Right lobe of liver (tissue), 6 donors: ENCODE data around the gene RIMBP2. TPM values are rescaled to one million over a fixed set of nuclear protein-coding genes. Genes with fewer than 3 reads are reported as not detected.

Experiments
- ATAC-seq, 4 donors: fragments of 200-7000 bp; cut with Tn5 transposase; one replicate each; pipeline ENCODE4 v1.9.1; 2020; ENCODE audit warnings: mild to moderate bottlenecking in 4 of 4, moderate library complexity in 4 of 4
- DNase-seq, 3 donors: peaks; one replicate each; pipeline ENCODE4 v3.0.0-alpha.2; 2020
- H3K27ac ChIP-seq, 3 donors: fragments of 200-600 bp; one replicate each; pipeline ENCODE4 v1.8.0; 2022
- H3K27me3 ChIP-seq, 2 donors: fragments of 200-600 bp; one replicate each; pipeline ENCODE4 v1.8.0; 2022
- H3K36me3 ChIP-seq, 4 donors: fragments of 200-600 bp; sonication (generic) in 1 of 4; one replicate each; pipeline versions ENCODE4 v1.5.1 to v1.8.0; 2017 to 2022; ENCODE audit warnings: control low read depth in 1 of 4
- H3K4me1 ChIP-seq, 4 donors: fragments of 200-600 bp; sonication (generic) in 1 of 4; one replicate each; pipeline versions ENCODE4 v1.5.1 to v1.8.0; 2017 to 2022; ENCODE audit warnings: control low read depth in 1 of 4
- H3K4me3 ChIP-seq, 3 donors: fragments of 200-600 bp; one replicate each; pipeline ENCODE4 v1.8.0; 2022
- H3K9me3 ChIP-seq, 4 donors: fragments of 200-600 bp; sonication (generic) in 1 of 4; one replicate each; pipeline versions ENCODE4 v1.5.1 to v1.8.0; 2017 to 2022; ENCODE audit warnings: control low read depth in 1 of 4
- POLR2A ChIP-seq: fragments of 450-650 bp; IDR thresholded peaks from one replicate; pipeline ENCODE4 v1.6.1; 2017; ENCODE audit warnings: antibody characterized with exemption, mild to moderate bottlenecking
- WGBS: methylation state at CpG from one replicate; pipeline ENCODE4 v1.1.6; 2018; ENCODE audit warnings: low coverage, low lambda C conversion rate; ENCODE audit not compliant: insufficient coverage; ENCODE audit errors: missing lambda C conversion rate; 5-methylcytosine and 5-hydroxymethylcytosine counted together
- intact Hi-C, 2 donors: fragments of 100-400 bp; cut with DNase I; formaldehyde crosslinking; loops; one replicate each; pipeline versions ENCODE4 v1.11.2 to v1.14.1; 2022
- total RNA-seq, 6 experiments: library from RNA; depleted of rRNA in 2 of 6; stranded (reverse); fragments of >200 nt in 2 of 6; fragmentation: NEBNext Ultra II Directional in 3 of 6; extraction: Animal tissue kit (Norgen Biotek cat#: 25700) in 3 of 6; gene quantifications; one replicate each; pipeline versions ENCODE4 v1.1.0 to v1.2.4, GENCODE V29; 2016 to 2023
- TF ChIP-seq, protein P1 (sequence below), 4 donors: fragments of 200-600 bp in 3 of 4; fragments of 450-650 bp in 1 of 4; IDR thresholded peaks; one replicate each; pipeline versions ENCODE4 v1.5.1 to v1.8.0; 2016 to 2022; ENCODE audit warnings: antibody characterized with exemption in 4 of 4, mild to moderate bottlenecking in 2 of 4
- donor health status: DM: no; HTN: yes; CAD: no.
- donor health status: DM: no; HTN: no; CAD: no.
- donor health status: DM: no; HTN: no; CAD: no.
- donor health status: DM: no; HTN: yes; CAD: no.
- donor health status: DM: no; HTN: yes; CAD: no.

The RIMBP2 gene
- total RNA-seq, 6 experiments from 2014 or later: 0.04 to 0.19 TPM; not detected in 4

DNA sequence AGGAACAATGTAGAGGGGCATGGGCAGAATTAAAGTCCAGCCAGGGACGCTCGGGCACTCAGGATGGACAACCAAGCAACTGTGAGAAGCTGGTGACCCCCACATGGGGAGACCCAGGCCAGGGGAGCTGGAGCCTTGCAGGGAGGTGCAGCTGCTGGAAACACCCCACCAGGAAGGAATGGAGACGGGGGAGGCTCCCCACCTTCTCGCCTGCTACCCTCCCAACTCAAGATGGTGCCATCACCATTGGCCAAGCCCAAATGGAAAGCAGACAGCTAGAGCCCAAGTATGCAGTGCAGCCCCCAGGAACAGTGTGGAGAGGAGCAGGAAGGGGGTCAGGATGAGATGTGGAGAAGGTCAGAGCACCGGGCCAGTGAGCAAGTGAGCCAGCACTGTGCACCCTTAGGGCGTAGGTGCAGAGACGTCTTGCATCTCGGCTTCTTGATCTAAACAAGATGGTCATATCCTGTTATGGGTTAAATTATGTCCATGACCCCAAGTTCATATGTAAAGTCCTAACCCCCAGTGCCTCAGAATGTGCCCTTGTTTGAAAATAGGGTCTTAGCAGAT lies 159.5 kb downstream of the RIMBP2 start:
- Histone ChIP-seq H3K4me1 (no peaks in the 10 kb centered on the region), H3K9me3 (no peaks in the 10 kb centered on the region), H3K4me3 (no peak overlapping the region), H3K27ac (no peak overlapping the region), H3K27me3 (no peaks in the 10 kb centered on the region), H3K36me3 (no peaks in the 10 kb centered on the region)
- ATAC-seq (no peak), DNase-seq (no peak)
- WGBS: 56% methylated on average over 7 of the region's 8 CpGs
- TF ChIP-seq POLR2A: no peak
- TF ChIP-seq, protein P1, sequence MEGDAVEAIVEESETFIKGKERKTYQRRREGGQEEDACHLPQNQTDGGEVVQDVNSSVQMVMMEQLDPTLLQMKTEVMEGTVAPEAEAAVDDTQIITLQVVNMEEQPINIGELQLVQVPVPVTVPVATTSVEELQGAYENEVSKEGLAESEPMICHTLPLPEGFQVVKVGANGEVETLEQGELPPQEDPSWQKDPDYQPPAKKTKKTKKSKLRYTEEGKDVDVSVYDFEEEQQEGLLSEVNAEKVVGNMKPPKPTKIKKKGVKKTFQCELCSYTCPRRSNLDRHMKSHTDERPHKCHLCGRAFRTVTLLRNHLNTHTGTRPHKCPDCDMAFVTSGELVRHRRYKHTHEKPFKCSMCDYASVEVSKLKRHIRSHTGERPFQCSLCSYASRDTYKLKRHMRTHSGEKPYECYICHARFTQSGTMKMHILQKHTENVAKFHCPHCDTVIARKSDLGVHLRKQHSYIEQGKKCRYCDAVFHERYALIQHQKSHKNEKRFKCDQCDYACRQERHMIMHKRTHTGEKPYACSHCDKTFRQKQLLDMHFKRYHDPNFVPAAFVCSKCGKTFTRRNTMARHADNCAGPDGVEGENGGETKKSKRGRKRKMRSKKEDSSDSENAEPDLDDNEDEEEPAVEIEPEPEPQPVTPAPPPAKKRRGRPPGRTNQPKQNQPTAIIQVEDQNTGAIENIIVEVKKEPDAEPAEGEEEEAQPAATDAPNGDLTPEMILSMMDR (IDR thresholded peaks at IDR 0.05): no peak
- intact Hi-C loops: no loop called here

DNA sequence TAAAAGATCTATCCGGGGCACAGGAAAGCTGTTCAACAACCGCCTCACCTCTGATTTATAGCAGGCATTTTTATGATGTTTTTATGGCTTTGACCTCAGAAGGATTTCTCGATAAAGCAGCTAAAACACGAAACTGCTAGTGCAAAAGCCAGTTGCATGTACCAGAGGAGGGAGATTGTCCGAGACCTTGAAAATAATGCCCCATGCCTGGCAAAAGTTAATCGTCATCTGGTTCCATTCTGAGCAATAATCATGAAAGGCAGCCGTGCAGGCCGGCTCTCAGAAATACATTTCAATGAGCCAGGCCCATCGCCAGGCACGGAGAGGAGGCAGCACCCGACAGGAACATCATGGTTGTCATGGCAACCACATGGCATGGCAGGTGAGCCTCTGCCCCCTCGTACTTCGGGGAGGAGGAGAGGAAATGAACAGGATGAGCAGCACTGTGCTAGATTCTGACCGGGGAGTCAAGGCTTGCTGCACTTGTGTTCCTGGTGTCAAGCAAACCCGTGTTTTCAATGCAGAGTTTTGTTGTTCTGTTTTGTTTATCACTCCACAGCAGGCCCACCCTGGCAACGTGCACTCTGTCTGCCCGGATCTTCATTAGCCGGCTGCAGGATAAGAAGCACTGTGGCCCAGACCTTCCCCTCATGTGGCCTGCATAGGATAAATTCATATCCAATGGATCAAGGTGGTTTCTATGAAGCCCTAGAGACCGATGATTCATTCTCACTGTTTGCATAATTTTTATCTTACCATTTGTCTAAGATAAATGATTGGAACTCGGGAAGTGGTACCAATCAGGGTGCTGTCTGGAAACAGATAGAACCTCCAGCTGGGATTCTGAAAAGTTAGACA lies 160.2 kb downstream of the RIMBP2 start:
- Histone ChIP-seq H3K27me3 (no peaks in the 10 kb centered on the region), H3K4me1 (no peaks in the 10 kb centered on the region), H3K9me3 (no peaks in the 10 kb centered on the region), H3K4me3 (no peak overlapping the region), H3K27ac (no peak overlapping the region), H3K36me3 (no peaks in the 10 kb centered on the region)
- WGBS: 49% methylated on average over 9 of the region's 20 CpGs
- no peak for DNase-seq
- ATAC-seq: no peak
- TF ChIP-seq, protein P1 (IDR thresholded peaks at IDR 0.05): no peak
- no peak for TF ChIP-seq POLR2A
- intact Hi-C loops: no loop called here

DNA sequence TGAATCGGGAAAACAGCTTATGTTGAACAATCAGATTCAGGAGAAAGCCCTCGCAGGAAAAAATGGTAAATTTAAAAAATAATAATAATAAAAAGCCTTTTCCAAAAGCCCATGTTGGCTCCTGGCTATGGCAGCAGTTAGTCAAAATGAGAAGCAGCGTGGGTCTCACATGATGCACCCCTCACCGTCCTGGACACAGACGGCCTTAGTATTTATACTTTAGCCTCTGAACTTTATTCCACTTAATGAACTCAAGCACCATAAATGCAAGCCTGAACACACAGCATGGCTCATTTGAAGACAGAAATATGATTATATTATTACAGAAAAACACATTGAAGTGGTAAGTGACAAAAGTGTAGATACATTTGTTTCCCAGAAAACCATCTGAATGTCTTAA lies 160.9 kb downstream of the RIMBP2 start:
- ATAC-seq: no peak
- Histone ChIP-seq H3K9me3 (no peaks in the 10 kb centered on the region), H3K36me3 (no peaks in the 10 kb centered on the region), H3K27ac (no peak overlapping the region), H3K27me3 (no peaks in the 10 kb centered on the region), H3K4me3 (no peak overlapping the region), H3K4me1 (no peaks in the 10 kb centered on the region)
- WGBS: 47% methylated on average over 5 of the region's 5 CpGs
- intact Hi-C loops: no loop called here
- TF ChIP-seq, protein P1 (IDR thresholded peaks at IDR 0.05): no peak
- TF ChIP-seq POLR2A: no peak
- DNase-seq: no peak

DNA sequence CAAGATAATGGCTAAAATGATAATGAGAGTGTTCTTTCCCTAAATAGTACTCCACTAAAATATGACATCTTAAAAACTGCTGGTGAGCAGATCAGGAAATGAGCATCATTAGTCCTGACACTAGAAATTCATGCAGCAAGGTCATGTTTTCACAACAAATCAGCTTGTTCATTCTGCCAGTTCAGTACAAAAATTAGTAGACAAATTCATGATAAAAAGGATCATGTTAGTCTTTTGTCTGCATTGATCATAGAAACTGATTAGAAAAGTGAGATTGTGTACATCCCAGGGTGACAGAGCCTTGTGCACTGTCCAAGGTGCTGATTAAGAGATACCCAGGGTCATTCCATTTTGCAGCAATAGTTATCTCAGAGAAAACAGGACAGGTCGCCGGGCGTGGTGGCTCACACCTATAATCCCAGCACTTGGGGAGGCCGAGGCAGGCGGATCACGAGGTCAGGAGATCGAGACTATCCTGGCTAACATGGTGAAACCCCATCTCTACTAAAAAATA lies 163.6 kb downstream of the RIMBP2 start:
- Histone ChIP-seq H3K9me3 (no peaks in the 10 kb centered on the region), H3K4me3 (no peak overlapping the region), H3K36me3 (no peaks in the 10 kb centered on the region), H3K4me1 (no peaks in the 10 kb centered on the region), H3K27me3 (no peaks in the 10 kb centered on the region), H3K27ac (no peak overlapping the region)
- TF ChIP-seq POLR2A: no peak
- TF ChIP-seq, protein P1 (IDR thresholded peaks at IDR 0.05): no peak
- 58% methylated on average over 7 of the region's 7 CpGs for WGBS
- ATAC-seq: no peak
- DNase-seq: no peak
- intact Hi-C loops: no loop called here
